ENCODE data around the gene DOC2A. TPM values are rescaled to one million over a fixed set of nuclear protein-coding genes. Genes with fewer than 3 reads are reported as not detected.
"Not testable (repeated sequence)": the region's sequence is repeated elsewhere in the genome, so short reads cannot be mapped to it uniquely, and the experiment has no call there.

The DOC2A gene
- total RNA-seq, 1 donor from 2014 or later, result 2.2 TPM

- intact Hi-C loops (cut with DNase I), result no loop called here
Observed at GRCh38 chr16:30041841-30042240, 31.0 kb upstream of the DOC2A start.

GRCh38 chr16:30040690-30041089 is 29.9 kb upstream of the DOC2A start:
- H3K4me3 ChIP-seq; H3K27ac ChIP-seq; H3K4me1 ChIP-seq; intact Hi-C loops (cut with DNase I); H3K9me3 ChIP-seq; H3K36me3 ChIP-seq; H3K27me3 ChIP-seq; DNase-seq (ENCODE audit: extremely low spot score in 2 of 2): not testable (repeated sequence)

More at GRCh38 chr16:30041841-30042240, 31.0 kb upstream of the DOC2A start:
- Histone ChIP-seq H3K4me1 (no peaks in the 10 kb centered on the region), H3K4me3 (no peak overlapping the region), H3K27me3 (no peaks in the 10 kb centered on the region), H3K27ac (no peak overlapping the region), H3K9me3 (no peaks in the 10 kb centered on the region), H3K36me3 (no peaks in the 10 kb centered on the region)
- TF ChIP-seq, protein P1, sequence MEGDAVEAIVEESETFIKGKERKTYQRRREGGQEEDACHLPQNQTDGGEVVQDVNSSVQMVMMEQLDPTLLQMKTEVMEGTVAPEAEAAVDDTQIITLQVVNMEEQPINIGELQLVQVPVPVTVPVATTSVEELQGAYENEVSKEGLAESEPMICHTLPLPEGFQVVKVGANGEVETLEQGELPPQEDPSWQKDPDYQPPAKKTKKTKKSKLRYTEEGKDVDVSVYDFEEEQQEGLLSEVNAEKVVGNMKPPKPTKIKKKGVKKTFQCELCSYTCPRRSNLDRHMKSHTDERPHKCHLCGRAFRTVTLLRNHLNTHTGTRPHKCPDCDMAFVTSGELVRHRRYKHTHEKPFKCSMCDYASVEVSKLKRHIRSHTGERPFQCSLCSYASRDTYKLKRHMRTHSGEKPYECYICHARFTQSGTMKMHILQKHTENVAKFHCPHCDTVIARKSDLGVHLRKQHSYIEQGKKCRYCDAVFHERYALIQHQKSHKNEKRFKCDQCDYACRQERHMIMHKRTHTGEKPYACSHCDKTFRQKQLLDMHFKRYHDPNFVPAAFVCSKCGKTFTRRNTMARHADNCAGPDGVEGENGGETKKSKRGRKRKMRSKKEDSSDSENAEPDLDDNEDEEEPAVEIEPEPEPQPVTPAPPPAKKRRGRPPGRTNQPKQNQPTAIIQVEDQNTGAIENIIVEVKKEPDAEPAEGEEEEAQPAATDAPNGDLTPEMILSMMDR (IDR thresholded peaks at IDR 0.05), result no peak
- no peak for TF ChIP-seq POLR2AphosphoS5 (IDR thresholded peaks at IDR 0.05; ENCODE audit: insufficient read depth in 1 of 2, low read depth in 1 of 2)
- TF ChIP-seq POLR2A (IDR thresholded peaks at IDR 0.05), result no peak
- no peak for DNase-seq (ENCODE audit: extremely low spot score in 2 of 2)

DNA sequence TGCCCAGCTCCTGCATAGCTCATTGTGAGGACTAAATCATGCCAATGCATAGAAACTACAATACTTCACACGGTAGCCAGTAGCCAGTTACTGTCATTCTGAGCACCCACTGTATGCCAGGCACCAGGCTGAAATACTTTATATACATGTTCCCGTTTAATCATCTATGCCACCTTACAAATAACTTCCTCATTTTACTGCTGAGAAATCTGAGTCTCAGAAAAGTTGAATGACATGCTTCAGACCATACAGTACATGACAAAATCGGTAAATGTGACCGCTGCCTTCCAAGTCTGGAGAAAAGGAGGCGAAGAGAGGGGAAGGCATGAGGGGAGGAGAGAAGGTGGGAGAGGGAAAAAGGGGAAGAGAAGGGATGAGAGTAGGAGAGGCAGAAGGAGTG is 29.4 kb upstream of the DOC2A start:
- no peak overlapping the region for H3K27ac ChIP-seq
- H3K9me3 ChIP-seq, result no peaks in the 10 kb centered on the region
- TF ChIP-seq, protein P1 (IDR thresholded peaks at IDR 0.05), result no peak
- TF ChIP-seq POLR2AphosphoS5 (IDR thresholded peaks at IDR 0.05; ENCODE audit: insufficient read depth in 1 of 2, low read depth in 1 of 2) (no peak), POLR2A (IDR thresholded peaks at IDR 0.05) (no peak)
- no peaks in the 10 kb centered on the region for H3K27me3 ChIP-seq
- intact Hi-C loops (cut with DNase I), result no loop called here
- no peaks in the 10 kb centered on the region for H3K4me1 ChIP-seq
- no peak for DNase-seq (ENCODE audit: extremely low spot score in 2 of 2)
- no peak overlapping the region for H3K4me3 ChIP-seq
- H3K36me3 ChIP-seq, result no peaks in the 10 kb centered on the region

GRCh38 chr16:30033270-30033669 is 22.4 kb upstream of the DOC2A start:
- no peaks in the 10 kb centered on the region for H3K9me3 ChIP-seq
- no peak for TF ChIP-seq POLR2A (IDR thresholded peaks at IDR 0.05)
- TF ChIP-seq POLR2AphosphoS5 (IDR thresholded peaks at IDR 0.05; ENCODE audit: insufficient read depth in 1 of 2, low read depth in 1 of 2), result no peak
- TF ChIP-seq, protein P1 (IDR thresholded peaks at IDR 0.05), result no peak
- H3K27me3 ChIP-seq, result peaks cover 7% of the 10 kb centered on the region
- H3K4me3 ChIP-seq, result no peak overlapping the region
- no peaks in the 10 kb centered on the region for H3K36me3 ChIP-seq
- H3K4me1 ChIP-seq, result peaks cover 9% of the 10 kb centered on the region
- intact Hi-C loops (cut with DNase I), result no loop called here
- H3K27ac ChIP-seq, result no peak overlapping the region
- DNase-seq (ENCODE audit: extremely low spot score in 2 of 2), result no peak

DNA sequence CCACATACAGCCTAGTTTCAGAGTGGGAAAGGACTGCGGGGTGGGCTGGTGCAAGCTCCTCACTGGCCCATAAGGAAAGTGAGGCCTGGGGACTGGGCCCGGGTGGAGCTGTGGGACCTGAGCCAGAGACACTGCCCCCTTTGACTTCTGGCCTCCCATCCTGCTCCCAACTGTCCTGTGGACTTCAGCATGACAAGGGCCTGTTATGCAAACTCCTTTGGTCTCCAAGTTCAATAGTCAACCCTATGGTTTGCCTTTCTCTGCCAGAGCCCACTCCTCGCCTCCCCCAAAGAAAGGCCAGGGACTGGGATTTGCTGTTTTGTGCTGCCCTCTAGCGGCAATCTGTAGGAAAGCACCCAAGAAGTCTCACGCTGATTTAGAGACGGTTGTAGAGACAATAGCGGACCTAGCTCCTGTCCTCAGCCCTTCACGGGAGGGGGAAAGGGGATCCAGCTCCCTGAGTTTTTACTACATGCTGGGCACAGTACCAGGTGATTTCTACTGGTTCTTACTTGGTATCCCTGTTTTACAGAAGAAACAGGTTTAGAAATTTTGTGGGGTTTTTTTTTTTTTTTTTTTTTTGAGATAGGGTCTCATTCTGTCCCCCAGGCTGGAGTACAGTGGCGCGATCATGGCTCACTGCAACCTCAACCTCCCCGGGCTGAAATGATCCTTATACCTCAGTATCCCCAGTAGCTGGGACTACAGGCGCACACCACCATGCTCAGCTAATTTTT is 21.4 kb upstream of the DOC2A start:
- TF ChIP-seq, protein P1 (IDR thresholded peaks at IDR 0.05), result peak in 1 of 3 experiments; percentile 28
- TF ChIP-seq POLR2AphosphoS5 (IDR thresholded peaks at IDR 0.05; ENCODE audit: insufficient read depth in 1 of 2, low read depth in 1 of 2), result no peak
- intact Hi-C loops (cut with DNase I), result no loop called here
- peaks cover 7% of the 10 kb centered on the region for H3K27me3 ChIP-seq

More for the DNA sequence above, 21.4 kb upstream of the DOC2A start:
- Histone ChIP-seq H3K4me3 (no peak overlapping the region), H3K27ac (no peak overlapping the region), H3K36me3 (no peaks in the 10 kb centered on the region), H3K4me1 (peaks cover 9% of the 10 kb centered on the region), H3K9me3 (no peaks in the 10 kb centered on the region)
- DNase-seq (ENCODE audit: extremely low spot score in 2 of 2), result no peak
